ENCODE results near the gene DMBX1. TPM values are rescaled to one million over a fixed set of nuclear protein-coding genes. Genes with fewer than 3 reads are reported as not detected.

The DMBX1 gene
- total and polyA plus RNA-seq, 2 of the 13 experiments (the other 11 are each of a cell fraction or from before 2014, with no cell fraction given) = not detected

DNA sequence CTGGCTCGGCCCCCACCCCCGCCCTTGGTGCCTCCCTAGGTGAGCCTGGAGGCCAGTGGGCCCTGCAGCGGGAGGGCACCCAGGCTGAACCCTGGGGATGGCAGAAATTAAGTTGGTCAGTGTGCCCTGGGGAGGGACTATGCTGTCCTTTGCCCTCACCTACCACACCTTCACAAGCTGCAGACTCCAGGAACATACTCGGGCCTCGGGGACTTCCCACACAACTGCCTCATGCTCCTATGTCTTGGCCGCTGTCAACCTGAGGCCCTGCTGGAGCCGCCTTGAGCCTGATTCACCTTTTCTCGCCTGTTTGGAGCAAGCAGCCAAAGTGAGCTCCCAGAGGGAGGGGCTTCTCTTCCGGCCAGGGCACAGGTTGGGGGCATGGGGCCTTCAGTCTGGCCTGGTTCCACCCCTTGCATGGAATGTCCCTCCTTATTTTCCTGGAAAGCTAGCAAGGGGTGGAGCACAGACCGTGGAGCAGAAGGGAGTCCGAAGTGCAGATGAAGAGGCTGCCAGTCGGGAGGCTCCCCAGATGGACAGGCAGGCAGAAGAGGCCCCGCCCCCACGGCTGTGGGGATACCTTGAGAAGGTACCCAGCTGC lies 37.2 kb downstream of the DMBX1 start (continued):
- TF ChIP-seq, protein P1, sequence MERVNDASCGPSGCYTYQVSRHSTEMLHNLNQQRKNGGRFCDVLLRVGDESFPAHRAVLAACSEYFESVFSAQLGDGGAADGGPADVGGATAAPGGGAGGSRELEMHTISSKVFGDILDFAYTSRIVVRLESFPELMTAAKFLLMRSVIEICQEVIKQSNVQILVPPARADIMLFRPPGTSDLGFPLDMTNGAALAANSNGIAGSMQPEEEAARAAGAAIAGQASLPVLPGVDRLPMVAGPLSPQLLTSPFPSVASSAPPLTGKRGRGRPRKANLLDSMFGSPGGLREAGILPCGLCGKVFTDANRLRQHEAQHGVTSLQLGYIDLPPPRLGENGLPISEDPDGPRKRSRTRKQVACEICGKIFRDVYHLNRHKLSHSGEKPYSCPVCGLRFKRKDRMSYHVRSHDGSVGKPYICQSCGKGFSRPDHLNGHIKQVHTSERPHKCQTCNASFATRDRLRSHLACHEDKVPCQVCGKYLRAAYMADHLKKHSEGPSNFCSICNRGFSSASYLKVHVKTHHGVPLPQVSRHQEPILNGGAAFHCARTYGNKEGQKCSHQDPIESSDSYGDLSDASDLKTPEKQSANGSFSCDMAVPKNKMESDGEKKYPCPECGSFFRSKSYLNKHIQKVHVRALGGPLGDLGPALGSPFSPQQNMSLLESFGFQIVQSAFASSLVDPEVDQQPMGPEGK (CRISPR knock-in tag; IDR thresholded peaks at IDR 0.05) = peak; percentile 83
- no peak for TF ChIP-seq LCORL (IDR thresholded peaks at IDR 0.05)
- TF ChIP-seq LCORL (CRISPR knock-in tag; IDR thresholded peaks at IDR 0.05) = peak; percentile 33; the same call in 1 of the 2 replicates
- TF ChIP-seq, protein P2, sequence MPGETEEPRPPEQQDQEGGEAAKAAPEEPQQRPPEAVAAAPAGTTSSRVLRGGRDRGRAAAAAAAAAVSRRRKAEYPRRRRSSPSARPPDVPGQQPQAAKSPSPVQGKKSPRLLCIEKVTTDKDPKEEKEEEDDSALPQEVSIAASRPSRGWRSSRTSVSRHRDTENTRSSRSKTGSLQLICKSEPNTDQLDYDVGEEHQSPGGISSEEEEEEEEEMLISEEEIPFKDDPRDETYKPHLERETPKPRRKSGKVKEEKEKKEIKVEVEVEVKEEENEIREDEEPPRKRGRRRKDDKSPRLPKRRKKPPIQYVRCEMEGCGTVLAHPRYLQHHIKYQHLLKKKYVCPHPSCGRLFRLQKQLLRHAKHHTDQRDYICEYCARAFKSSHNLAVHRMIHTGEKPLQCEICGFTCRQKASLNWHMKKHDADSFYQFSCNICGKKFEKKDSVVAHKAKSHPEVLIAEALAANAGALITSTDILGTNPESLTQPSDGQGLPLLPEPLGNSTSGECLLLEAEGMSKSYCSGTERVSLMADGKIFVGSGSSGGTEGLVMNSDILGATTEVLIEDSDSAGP (CRISPR knock-in tag; IDR thresholded peaks at IDR 0.05; ENCODE audit: borderline replicate concordance) = 0 out of 2 replicates have a peak, but pooled peaks have one; percentile 52
- TF ChIP-seq ZNF569 (CRISPR knock-in tag; IDR thresholded peaks at IDR 0.05; ENCODE audit: borderline replicate concordance) = no peak
- TF ChIP-seq, protein P3, sequence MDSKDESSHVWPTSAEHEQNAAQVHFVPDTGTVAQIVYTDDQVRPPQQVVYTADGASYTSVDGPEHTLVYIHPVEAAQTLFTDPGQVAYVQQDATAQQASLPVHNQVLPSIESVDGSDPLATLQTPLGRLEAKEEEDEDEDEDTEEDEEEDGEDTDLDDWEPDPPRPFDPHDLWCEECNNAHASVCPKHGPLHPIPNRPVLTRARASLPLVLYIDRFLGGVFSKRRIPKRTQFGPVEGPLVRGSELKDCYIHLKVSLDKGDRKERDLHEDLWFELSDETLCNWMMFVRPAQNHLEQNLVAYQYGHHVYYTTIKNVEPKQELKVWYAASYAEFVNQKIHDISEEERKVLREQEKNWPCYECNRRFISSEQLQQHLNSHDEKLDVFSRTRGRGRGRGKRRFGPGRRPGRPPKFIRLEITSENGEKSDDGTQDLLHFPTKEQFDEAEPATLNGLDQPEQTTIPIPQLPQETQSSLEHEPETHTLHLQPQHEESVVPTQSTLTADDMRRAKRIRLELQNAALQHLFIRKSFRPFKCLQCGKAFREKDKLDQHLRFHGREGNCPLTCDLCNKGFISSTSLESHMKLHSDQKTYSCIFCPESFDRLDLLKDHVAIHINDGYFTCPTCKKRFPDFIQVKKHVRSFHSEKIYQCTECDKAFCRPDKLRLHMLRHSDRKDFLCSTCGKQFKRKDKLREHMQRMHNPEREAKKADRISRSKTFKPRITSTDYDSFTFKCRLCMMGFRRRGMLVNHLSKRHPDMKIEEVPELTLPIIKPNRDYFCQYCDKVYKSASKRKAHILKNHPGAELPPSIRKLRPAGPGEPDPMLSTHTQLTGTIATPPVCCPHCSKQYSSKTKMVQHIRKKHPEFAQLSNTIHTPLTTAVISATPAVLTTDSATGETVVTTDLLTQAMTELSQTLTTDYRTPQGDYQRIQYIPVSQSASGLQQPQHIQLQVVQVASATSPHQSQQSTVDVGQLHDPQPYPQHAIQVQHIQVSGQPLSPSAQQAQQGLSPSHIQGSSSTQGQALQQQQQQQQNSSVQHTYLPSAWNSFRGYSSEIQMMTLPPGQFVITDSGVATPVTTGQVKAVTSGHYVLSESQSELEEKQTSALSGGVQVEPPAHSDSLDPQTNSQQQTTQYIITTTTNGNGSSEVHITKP (CRISPR knock-in tag; IDR thresholded peaks at IDR 0.05; ENCODE audit: low read depth) = 0 out of 2 replicates have a peak, but pooled peaks have one; percentile 23
- no peak for TF ChIP-seq FOSL2 (CRISPR knock-in tag; IDR thresholded peaks at IDR 0.05)
- 0 out of 2 replicates have a peak, but pooled peaks have one; percentile 10 for TF ChIP-seq FOXO1 (CRISPR knock-in tag; IDR thresholded peaks at IDR 0.05)
- TF ChIP-seq, protein P4, sequence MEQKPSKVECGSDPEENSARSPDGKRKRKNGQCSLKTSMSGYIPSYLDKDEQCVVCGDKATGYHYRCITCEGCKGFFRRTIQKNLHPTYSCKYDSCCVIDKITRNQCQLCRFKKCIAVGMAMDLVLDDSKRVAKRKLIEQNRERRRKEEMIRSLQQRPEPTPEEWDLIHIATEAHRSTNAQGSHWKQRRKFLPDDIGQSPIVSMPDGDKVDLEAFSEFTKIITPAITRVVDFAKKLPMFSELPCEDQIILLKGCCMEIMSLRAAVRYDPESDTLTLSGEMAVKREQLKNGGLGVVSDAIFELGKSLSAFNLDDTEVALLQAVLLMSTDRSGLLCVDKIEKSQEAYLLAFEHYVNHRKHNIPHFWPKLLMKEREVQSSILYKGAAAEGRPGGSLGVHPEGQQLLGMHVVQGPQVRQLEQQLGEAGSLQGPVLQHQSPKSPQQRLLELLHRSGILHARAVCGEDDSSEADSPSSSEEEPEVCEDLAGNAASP (CRISPR knock-in tag; IDR thresholded peaks at IDR 0.05; ENCODE audit: borderline replicate concordance) = peak; percentile 64; the same call in 1 of the 2 replicates
- TF ChIP-seq ZNF616 (CRISPR knock-in tag; IDR thresholded peaks at IDR 0.05; ENCODE audit: low read depth) = no peak
- no peak for TF ChIP-seq ZNF672 (CRISPR knock-in tag; IDR thresholded peaks at IDR 0.05)
- no peak for TF ChIP-seq ZNF776 (CRISPR knock-in tag; IDR thresholded peaks at IDR 0.05)
- TF ChIP-seq SOX5 (CRISPR knock-in tag; IDR thresholded peaks at IDR 0.05; ENCODE audit: borderline replicate concordance) = no peak
- TF ChIP-seq, protein P5, sequence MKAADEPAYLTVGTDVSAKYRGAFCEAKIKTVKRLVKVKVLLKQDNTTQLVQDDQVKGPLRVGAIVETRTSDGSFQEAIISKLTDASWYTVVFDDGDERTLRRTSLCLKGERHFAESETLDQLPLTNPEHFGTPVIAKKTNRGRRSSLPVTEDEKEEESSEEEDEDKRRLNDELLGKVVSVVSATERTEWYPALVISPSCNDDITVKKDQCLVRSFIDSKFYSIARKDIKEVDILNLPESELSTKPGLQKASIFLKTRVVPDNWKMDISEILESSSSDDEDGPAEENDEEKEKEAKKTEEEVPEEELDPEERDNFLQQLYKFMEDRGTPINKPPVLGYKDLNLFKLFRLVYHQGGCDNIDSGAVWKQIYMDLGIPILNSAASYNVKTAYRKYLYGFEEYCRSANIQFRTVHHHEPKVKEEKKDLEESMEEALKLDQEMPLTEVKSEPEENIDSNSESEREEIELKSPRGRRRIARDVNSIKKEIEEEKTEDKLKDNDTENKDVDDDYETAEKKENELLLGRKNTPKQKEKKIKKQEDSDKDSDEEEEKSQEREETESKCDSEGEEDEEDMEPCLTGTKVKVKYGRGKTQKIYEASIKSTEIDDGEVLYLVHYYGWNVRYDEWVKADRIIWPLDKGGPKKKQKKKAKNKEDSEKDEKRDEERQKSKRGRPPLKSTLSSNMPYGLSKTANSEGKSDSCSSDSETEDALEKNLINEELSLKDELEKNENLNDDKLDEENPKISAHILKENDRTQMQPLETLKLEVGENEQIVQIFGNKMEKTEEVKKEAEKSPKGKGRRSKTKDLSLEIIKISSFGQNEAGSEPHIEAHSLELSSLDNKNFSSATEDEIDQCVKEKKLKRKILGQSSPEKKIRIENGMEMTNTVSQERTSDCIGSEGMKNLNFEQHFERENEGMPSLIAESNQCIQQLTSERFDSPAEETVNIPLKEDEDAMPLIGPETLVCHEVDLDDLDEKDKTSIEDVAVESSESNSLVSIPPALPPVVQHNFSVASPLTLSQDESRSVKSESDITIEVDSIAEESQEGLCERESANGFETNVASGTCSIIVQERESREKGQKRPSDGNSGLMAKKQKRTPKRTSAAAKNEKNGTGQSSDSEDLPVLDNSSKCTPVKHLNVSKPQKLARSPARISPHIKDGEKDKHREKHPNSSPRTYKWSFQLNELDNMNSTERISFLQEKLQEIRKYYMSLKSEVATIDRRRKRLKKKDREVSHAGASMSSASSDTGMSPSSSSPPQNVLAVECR (CRISPR knock-in tag; IDR thresholded peaks at IDR 0.05; ENCODE audit: borderline replicate concordance) = 0 out of 2 replicates have a peak, but pooled peaks have one; percentile 23
- no peak for TF ChIP-seq PHF20 (CRISPR knock-in tag; IDR thresholded peaks at IDR 0.05)
- TF ChIP-seq BCL6 (CRISPR knock-in tag; IDR thresholded peaks at IDR 0.05) = peak; percentile 100
